NCI-H510A treated with DMSO at 0.1 percent for 48 hours (cell line): ENCODE data around the gene PGP.

Source experiments
- DNase-seq: peaks from one replicate; lab custom pipeline; 2025; lab: John Stamatoyannopoulos, UW

The PGP gene

DNA sequence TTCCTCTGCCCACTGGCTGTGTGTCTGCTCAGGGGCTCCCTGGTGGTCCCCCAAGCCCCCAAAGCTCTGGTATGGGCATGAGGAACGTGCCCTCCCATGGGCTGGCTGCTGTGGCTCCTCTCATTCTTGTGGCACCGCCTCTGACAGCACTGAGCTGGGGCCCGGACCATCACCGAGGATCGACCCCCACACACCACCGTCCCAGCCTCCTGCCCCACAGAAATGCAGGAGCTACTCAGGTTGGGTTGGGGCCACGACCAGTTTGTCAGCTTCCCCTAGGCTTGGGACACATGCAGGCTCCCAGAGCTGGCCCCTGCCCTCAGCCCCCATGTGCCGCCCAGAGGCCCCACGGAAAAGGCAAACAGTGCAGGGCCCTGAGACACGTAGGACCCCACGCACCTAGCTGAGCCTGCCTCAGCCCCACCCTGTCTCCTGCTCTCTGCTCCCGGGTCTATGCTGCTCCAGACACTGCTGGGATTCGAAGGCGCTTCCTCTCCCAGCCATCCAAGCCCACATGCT, 15.0 kb downstream of the PGP start:
- DNase-seq: no peak

DNA sequence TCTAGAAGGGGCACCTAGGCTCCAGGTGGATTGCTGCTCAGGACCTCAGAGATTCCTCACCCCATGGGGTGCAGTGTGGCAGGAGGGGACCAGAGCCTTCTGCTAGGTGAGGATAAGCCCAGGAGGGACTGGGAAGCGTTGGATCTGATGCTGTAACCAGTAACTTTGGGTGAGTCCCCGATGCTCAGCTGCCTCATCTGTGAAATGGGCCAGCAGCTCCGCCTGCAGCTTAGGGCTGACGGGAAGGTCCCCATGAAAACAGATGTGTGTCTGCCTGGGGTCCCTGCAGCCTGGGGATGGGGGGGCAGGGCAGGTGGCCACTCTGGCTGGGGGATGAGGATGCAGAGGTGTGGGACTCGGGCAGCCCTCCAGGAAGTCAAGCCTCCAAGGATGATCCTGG, 15.5 kb downstream of the PGP start:
- no peak for DNase-seq

DNA sequence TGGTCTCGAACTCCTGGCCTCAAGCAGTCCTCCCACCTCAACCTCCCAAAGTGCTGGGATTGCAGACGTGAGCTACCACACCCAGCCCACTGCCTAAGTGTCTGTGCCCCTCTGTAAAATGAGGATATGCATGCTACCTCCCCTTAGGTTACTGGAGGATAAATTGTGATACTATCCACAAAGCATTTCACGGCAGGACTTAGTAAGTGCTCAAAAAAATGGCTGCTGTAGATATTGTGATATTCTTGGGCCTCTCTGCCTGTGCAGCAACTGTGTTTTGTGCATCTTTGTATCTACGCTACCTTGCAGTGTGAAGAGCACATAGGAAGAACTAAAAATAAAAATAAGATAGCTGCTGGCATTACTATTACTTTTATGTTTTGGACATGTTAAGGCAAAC, 16.4 kb downstream of the PGP start:
- DNase-seq: no peak

DNA sequence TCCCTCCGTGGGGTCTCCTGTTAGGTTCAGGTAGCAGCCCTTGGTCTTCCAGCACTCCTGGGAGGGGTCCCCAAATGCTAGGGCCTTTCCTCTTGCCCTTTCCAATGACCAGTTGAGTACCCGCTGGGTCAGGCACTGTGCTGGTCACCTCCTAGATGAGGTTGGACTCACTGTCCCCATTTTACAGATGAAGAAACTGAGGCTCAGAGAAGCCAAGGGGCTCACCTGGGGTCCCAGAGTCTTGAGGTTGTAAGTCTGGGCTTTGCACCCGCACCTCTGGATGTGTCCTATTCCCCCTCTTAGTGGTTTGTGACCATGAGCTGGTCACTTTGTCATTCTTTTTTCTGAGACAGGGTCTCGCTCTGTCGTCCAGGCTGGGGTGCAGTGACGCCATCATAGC, 16.9 kb downstream of the PGP start:
- DNase-seq: no peak

DNA sequence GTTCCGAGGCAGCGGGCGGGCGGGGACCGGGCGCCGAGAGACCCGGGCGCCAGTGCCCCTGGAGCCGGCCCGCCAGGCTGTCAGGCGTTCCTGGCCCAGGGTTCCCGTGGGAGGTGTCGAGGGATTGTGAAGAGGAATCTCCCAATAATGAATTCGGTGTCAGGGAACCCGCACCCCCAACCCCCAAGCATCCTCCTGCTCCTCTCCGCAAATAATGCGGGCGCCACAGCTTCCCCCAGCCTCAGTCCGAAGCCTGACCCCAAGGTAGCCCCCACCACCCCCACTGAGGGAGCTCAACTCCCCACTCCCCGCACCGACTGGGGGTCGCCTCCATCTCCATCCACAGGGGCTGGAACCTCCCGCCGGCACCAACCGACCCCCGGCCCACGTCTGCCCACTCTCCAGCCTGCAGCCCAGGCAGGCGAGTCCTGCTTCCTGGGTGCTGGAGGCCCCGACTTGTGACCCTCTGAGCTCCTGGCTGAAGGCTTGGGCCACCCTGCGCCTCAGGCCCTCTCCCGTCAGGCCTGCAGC, 17.6 kb downstream of the PGP start:
- DNase-seq: no peak

DNA sequence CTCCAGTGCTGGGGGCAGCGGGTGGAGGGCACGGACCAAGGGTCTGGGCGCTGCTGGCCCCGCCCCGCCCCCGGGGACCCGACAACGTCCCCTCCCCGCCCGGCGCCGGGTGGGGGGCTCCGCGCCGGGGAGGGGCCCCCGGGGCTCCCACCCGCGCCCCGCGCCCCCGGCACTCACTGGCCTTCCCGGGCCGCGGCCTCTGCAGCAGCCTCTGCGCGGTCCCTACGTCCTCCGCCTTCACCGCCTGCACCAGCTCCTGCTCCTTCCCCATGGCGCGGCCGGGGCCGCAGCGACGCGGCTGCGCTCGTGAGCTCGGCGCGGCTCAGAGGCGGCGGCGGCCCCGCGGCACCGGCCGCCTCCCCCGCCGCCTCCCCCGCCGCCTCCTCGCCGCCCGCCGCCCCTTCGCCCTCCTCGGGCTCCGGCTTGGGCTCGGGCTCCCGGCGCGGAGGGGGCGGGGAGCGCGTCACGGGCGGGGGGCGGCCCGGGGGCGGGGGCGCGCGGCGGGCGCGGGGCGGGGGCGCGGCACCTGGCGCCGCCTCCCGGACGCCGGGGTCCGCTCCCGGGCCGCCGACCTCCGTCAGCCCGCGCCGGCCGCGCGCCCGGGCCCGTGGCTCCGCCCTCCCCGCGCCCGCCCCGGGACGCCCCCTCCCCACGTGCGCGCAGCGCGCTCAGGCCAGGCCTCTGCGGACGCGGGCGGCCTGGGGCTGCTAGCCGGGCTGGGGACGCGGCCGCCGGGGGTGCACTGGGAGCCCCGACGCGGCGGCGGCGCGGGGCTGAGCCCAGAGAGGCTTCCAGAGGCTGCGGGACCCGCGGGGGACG, 18.3 kb downstream of the PGP start, which contains the start of gene CASKIN1:
CASKIN1 (minus strand) TSS at position 444 of the 819 bp plus-strand sequence; CDS start at position 271, 173 bp downstream.
- no peak for DNase-seq

DNA sequence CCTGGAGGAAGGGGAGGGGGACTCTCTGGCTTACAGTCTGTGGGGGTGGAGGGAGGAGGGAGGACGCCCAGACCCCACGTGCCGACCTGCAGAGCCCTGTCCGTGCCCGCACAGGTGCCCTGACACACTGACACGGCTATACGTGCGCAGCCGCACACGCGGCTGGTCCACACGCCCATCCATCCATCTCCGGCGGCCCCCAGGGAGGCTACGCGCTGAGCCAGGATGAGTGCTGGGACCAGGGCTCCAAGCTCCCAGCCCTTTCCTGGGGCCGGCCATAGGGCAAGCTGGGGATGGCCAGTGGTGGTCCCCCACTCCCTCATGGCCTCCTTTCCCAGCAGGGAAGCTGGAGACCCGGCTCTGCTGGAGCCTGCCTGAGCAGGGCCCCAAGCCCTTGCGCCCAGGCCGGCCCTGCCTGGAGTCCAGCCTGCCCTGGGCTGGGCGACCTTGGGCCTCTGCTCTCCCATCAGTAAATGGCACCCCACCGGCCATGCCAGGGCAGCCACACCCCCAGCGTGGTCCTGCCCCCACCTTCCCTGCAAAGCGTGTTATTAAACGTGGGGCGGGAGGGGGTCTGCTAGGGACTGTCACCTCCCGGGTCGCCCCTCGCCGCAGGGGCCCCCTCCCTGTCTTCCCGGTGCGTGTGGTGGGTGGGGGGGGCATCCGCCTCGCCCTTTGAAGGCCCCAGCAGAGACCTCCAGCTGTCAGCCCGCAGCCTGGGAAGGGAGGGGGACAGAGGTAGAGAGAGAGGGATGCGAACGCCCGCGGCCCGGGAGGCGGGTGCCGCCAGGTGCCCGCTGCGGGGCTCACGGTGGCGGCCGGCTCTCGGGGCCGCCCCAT, 19.1 kb downstream of the PGP start:
- DNase-seq: no peak

DNA sequence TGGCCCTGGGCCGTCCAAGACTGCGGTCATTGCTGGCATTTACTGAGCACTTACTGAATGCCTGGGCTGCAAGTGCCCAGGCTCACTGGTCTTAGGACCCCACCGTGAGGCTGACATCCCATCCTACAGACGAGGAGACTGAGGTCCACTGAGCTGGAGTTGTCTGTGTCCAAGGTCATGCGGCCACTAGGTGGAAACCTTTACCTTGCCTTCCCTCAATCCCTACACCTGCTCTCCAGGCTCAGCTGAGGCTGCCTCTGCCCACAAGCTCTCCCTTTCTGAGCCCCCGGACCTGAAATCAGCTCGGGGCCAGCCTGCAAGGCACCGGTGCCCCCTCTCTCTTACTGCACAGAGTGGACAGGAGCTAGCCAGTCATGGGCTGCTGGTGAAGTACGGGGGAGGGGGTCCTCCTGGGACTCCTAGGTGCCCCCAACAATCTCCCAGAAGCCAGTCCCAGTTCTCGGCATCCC, 19.8 kb downstream of the PGP start:
- peak; percentile 53 for DNase-seq

DNA sequence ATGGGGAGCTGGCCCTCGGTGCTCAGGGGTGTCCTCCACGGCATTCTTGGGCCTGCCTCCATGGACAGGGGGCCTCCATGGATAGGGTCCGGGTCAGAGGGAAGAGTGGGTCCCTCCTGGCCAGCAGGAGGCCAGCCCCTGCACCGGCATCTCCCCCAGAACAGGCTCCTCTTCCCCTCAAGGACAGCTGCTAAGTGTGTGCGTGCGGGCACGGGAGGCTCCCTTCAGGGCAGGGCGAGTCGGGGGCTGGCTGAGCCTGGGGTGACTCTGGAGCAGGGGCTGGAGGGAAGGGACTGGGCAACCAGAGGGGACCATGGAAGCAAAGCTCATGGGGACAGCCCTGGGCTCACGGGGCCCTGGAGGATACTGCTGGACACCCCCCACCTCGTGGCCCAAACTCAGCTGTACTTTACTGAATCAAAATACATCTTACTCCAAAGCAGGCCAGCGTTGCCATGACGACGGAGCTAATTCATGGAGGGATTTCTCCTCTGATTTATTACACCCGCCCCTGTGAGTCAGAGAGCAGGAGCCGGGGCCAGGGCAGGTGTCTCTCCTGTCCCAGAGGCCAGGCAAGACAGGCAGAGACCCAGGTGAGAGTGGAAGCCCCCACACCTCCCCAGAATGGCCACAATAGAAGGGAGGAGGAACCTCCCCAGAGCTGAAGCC, 20.3 kb downstream of the PGP start:
- no peak for DNase-seq

DNA sequence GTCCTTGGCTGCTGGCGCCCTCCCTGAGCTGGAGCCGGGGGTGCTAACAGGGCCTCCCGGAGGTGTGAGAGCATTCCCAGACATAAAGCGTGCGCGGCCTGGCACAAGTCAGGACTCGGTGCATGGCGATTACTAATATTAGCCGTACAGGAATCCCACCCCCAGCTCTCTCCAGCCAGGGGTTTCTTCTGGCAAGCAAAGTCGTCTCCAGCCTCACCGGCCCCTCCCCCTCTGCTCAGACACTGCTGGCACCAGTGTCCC, 23.3 kb downstream of the PGP start:
- no peak for DNase-seq

DNA sequence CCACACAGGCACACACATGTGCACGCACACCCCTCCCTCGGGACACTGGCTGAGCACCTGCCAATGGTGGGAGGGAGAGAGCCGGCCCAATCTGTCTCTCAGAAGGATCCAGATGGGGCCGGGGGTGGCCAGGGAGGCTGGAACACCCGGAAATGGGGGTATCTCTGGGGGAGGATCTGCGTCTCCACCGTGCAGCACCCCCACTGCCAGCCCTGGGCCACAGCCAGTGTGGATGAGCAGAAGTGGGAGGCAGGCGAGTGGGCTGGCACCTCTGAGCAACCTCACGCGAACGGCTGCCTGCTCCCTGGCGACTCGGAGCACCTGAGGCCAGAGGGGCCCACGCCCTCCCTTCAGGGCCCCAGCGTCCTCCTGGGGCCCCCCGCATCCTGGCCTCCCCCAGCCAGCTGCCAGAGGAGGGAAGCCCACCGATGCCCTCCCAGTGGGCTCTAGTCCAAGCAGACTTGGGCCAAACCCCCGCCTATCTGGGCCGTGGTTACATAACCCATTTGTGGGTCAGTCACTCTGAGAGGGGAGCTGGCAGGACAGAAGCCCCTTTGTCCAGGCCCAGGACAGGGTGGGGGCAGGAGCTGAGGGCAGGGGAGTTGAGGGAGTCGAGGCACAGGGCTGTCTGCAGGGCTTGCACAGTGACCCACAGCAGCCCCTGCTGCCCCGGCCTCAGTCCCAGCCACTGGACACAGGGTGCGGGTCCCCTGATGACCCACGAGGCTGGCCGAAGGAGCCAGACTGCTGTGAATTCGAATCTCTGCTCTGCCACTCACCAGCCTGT, 23.8 kb downstream of the PGP start:
- no peak for DNase-seq

DNA sequence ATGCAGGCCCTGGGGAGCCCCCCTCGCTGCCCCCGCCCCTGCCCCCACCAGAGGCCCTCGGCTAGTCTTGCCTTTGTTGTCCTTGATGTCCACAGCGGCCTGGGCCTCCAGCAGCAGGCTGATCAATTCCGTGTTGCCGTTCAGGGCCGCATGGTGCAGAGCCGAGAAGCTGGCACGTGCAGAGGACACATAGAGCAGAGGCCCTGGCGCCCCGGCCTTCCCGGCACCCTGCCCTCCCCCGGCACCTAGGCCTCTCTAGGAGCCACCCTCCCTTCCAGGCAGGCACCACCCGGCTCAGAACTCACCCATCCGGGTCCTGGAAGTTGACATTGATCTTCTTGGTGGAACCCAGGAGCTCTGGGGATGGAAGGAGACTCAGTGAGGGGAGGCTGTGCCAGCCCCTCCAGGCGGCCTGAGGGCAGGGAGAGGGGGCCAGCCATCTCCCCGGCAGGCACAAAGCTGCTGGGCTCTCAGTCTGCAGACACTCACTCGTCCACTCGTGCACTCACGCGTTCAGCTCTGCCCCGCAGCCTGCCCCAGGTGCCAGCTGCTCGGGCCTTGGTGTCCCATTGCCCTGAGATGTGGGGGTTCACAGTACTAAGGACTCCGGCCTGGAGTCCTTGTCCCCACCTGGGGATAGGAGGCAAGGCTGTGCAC, 24.5 kb downstream of the PGP start:
- DNase-seq: no peak

DNA sequence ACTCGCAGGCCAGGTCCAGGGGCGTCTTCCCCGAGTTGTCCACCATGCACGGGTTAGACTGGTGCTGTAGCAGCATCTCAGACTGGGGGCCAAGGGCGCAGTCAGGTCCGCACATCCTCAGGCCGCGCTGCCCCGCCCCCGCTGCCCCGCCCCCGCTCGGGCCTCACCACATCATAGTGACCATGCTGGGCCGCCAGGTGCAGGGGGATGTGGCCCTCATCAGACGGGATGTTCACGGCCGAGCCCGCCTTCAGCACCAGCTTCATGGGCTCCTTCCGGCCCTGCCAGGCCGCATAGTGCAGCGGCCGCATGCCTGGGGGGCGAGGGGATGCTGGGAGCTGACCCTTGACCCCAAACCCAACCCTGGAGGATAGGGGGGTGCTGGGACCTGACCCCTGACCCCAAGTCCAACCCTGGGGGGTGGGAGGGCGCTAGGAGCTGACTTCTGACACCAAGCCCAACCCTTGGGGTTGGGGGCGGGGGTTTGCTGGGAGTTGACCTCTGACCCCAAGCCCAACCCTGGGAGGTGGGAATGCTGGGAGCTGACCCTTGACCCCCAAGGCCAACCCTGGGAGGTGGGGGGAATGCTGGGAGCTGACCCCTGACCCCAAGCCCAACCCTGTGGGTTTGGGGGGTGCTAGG, 25.3 kb downstream of the PGP start:
- DNase-seq: no peak

DNA sequence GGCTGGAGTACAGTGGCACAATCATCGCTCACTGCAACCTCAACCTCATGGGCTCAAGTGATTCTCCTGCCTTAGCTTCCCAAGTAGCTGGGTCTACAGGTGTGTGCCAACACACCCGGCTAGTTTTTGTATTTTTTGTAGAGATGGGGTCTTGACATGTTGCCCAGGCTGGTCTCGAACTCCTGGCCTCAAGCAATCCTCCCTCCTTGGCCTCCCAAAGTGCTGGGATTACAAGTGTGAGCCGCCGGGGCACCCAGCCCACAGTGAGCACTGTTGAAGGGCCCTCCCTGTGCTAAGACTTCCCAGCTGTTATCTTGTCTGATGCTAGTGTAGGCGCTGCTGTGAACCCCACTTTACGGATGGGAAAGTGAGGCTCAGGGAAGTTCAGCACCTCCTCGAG, 26.2 kb downstream of the PGP start:
- DNase-seq: no peak

DNA sequence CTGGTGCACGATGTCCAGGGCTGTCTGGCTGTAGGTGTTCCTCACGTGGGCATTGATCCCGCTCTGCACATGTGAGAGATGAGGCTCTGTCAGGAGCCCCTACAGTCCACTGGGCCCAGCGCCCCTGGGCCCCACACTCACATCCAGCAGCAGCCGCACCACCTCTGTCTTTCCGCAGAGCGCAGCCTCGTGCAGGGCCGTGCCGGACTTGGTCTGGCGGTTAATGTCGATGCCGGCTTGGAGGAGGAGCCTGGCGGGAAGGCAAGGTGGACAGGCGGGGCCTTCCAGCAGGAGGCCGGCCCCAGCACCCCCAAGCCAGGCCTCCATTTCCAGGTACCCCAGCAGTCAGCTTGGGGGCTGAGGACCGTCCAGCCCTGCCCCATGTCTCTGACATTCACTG, 27.4 kb downstream of the PGP start:
- DNase-seq: no peak

DNA sequence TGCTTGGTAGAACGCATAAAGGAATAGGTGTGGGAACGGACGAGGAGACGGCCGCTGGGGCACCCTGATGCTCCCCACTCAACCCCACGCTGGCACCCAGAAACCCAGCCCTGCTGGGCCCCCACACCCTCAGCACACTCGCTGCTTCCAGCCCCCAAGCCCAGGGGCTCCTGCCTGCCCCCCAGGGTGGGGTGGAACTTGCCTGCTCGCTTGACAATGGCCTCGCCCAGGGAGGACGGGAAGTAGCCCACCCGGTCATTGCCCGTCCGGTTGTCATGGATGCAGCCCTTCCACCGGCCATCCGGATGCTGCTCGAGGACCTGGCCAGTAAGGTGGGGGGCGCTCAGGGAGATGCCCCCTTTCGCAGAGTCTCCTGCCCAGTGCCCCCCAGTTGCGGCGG, 28.1 kb downstream of the PGP start:
- DNase-seq: no peak

DNA sequence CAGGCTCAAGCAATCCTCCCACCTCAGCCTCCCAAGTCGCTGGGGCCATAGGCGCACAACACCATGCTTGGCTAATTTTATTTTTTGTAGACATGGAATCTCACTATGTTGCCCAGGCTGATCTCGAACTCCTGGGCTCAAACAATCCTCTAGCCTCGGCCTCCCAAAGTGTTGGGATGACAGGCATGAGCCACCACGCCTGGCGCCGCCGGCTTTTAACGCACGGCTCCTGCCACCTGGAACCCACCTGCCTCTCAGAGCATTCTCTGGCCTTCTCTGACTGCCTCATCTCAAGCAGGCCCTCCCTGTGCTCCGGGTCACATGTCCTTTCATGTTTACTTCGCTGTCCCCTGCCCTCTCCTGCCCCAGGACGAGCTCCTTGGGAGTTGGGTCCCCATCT, 28.6 kb downstream of the PGP start:
- no peak for DNase-seq

DNA sequence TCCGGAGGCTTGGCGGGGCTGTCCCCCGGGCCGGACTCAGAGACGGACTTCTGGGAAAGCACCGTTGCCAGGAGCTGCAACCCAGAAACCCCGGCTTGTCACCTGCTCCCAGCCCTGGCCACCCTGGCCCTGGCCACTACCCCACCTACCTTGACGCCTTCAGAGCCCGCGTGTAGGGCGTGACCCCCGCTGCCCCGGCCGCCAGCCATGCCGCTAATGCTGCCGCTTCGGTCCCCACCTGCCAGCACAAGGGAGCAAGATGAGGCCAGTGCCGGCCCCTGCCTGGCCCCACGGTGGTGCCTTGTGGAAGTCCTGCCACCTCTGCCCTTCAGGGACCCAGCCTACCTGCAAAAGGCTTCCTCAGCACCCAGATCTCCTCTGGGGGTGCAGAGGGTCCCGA, 29.7 kb downstream of the PGP start:
- DNase-seq: no peak

DNA sequence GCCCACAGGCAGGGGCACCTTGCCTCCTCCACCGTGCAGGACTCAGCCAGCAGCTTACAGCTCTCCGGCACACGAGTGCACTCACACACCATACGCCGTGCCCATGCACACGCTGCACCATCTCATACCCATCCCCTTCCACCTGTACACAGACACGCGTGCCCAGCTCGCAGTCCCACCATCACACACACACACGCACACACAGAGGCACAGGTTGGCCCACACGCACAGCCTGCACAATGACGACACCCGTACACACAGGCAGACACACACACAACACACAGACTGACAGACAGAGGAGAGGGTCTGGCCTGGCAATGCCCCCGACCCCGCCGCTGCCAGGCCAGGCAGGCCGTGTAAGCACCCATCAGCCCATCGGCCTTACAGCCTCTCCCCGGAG, 30.3 kb downstream of the PGP start:
- DNase-seq: no peak

DNA sequence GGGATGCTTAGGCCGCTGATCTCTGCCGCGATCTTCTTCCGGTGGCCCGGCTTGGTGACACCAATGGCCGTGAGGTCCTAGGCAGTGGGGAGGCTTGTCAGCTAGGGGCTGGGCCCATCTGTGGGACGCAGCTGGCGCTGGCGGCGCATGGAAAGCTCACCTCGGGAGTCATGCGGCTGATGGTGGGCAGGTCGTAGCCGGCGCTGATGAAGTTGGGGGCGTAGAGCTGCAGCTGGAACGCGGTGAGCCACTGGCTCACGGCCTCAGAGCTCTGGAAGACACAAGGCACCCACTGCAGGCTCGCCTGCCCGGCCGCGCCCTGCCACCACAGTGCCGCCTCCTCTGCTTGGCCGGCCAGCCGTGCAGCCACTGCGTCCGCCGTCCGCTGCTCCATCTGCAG, 31.0 kb downstream of the PGP start:
- DNase-seq: no peak

DNA sequence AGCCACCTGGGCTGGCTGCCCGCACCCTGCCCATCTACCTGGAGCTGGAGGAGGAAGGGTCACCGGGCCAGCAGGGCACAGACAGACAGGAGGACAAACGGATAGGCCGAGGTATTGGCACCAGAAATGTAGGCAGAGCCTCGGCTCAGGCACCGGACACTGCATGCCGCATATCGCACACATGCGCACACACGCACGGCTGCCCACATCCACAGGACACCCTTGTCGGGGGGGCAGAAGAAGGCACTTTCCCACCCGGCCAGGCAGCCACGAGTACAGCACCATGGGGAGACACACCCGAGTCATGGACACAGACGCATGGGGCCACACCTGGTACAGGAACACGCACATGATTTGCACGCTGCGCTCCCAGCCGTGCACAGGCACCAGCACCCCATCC, 32.7 kb downstream of the PGP start:
- no peak for DNase-seq
